Fibroblast of the aortic adventitia (primary cell): ENCODE data around the gene CAP2. TPM values are rescaled to one million over a fixed set of nuclear protein-coding genes. Genes with fewer than 3 reads are reported as not detected.

ENCODE experiments used
- DNase-seq: peaks from one replicate; pipeline ENCODE4 v3.0.0-alpha.2; 2010; ENCODE audit warnings: low read depth
- H3K4me3 ChIP-seq: 2 replicates; pipeline ENCODE4 v1.5.1; 2011; ENCODE audit warnings: low read depth, mild to moderate bottlenecking, control low read depth, low read length, moderate library complexity
- total RNA-seq: library from RNA; depleted of rRNA; stranded (reverse); fragments of >200 nt; gene quantifications from 2 replicates; pipeline ENCODE4 v1.2.3, GENCODE V29; 2012; ENCODE audit warnings: low replicate concordance
- TF ChIP-seq, protein P1 (sequence below): IDR thresholded peaks from 2 replicates; pipeline ENCODE4 v1.5.1; 2011; ENCODE audit warnings: mild to moderate bottlenecking, low read length, control low read depth, inconsistent platforms; ENCODE audit not compliant: insufficient read depth

The CAP2 gene
- total RNA-seq, 1 donor: 8.7 TPM

DNA sequence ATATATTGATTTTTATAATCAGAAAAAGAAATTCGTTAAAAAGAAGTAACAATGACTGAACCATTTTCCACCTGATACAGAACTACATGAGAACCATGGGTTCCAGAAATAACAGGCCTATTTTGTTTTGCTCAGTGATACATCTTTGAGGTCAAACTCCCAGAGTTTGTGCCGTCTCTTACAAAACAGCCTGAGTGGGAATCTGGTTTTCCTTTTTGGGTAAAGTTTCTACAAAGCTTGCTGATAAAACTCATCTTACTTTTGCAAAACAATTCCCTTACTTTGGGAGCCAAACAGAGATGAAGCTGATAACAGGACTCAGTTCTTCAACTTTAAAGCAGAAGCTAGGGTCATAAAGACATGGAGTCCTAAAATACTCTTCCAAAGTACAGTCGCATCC, 108.0 kb downstream of the CAP2 start:
- no peak for DNase-seq
- TF ChIP-seq, protein P1, sequence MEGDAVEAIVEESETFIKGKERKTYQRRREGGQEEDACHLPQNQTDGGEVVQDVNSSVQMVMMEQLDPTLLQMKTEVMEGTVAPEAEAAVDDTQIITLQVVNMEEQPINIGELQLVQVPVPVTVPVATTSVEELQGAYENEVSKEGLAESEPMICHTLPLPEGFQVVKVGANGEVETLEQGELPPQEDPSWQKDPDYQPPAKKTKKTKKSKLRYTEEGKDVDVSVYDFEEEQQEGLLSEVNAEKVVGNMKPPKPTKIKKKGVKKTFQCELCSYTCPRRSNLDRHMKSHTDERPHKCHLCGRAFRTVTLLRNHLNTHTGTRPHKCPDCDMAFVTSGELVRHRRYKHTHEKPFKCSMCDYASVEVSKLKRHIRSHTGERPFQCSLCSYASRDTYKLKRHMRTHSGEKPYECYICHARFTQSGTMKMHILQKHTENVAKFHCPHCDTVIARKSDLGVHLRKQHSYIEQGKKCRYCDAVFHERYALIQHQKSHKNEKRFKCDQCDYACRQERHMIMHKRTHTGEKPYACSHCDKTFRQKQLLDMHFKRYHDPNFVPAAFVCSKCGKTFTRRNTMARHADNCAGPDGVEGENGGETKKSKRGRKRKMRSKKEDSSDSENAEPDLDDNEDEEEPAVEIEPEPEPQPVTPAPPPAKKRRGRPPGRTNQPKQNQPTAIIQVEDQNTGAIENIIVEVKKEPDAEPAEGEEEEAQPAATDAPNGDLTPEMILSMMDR: no peak
- no peak overlapping the region for H3K4me3 ChIP-seq

DNA sequence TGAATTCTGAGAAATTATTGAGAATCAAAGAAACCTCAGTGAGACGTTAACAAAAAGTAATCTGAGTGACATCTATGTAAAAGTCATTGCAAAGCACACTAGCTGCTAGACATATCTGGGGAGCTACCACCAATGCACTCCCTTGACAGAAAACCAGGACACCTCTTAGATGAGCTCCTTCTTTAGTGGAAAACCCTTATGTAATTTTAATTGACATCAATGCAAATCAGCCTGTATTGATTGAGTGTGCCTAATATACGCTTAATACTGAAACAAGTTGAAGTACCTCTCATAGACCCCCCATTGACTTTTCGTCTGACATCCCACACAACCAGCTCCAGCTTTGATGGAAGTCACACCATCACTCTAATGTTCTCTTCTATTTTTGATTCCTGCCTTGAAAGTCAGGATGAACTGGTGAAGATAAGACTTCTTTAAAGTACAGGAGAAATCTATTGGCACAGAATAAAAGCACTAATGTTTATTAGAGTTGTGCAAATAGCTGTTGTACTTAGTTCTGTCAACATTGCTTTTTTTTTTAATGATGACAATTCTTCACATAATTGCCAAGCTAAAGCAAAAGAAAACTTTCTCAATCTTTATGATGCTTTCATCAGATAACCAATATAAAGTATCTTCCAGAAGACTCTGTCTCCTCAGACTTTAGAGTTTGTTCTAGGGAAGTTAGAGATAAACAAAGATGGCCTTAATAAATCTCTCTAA, 108.7 kb downstream of the CAP2 start:
- DNase-seq: no peak
- TF ChIP-seq, protein P1: no peak
- no peak overlapping the region for H3K4me3 ChIP-seq

DNA sequence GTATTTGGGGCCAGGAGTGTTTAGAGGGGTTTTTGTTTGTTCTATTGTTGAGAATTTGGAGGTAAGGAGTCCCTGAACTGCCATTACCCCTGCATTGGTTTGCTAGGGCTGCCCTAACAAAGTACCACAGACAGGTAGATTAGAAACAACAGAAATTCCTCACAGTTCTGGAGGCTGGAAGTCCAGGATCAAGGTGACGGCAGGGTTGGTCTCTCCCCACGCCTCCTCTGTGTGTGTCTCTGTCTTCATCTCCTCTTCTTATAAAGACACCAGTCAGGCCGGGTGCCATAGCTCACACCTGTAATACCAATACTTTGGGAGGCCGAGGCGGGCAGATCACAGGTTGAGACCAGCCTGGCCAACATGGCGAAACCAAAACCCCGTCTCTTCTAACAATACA, 109.7 kb downstream of the CAP2 start:
- TF ChIP-seq, protein P1: no peak
- DNase-seq: no peak
- no peak overlapping the region for H3K4me3 ChIP-seq

DNA sequence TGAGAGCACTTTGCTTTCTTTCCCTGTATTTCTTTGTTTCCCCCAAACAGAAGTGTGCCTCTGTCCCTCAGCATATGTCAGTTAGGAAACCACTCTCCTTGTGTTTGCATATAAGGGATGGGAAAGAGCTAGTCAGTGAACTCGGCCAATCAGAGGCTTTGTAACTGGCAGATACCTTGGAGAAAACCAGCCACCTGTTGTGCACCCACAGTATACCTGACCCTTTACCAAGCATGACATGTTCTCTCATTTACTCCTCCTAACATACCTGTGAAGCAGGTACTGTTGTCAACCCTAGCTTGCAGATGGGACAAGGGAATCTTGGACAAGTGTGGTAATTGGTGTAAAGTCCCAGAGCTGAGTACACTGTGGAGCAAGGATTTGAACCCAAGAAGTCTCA, 110.6 kb downstream of the CAP2 start:
- no peak for DNase-seq
- TF ChIP-seq, protein P1: no peak
- no peak overlapping the region for H3K4me3 ChIP-seq

DNA sequence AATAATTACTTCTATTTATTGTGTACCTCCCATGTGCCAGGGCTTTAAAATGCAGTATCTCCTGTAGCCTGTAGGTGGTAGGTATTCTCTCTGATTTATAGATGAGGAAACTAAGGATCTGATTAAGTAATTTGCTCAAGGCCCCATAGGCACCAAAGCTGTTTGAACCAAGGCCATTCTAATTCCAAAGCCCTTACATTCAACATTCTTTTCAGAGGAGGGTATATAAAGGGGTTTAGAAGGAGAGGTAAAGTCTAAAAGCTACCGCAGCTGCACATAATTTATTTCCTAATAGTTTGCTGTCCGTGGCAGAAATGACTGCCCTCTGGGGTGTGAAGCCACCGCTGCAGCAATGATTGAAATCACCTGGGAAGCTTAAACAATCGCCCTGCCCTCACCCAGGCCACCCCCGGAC, 111.7 kb downstream of the CAP2 start:
- peak; percentile 5 for DNase-seq
- TF ChIP-seq, protein P1: peak; percentile 26
- H3K4me3 ChIP-seq: no peak overlapping the region

DNA sequence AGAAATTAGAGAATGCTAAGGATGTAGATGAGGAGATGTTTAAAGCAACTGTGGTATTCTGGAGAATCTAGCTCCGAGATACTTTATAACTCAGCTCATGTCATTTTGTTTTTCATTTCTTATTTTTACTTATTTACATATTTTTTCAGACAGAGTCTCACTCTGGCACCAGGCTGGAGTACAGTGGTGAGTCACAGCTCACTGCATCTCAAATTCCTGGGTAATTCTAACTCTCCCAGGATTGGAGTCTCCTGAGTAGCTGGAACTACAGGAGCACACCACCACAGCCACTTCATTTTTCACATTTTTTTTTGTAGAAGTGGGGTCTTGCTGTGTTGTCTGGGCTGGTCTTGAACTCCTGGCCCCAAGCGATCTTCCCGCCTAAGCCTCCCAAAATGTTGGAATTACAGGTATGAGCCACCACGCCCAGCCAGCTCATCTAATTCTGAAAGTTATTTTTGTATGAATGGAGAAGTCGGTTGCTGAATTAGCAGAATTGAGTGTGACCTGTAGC, 112.4 kb downstream of the CAP2 start:
- TF ChIP-seq, protein P1: no peak
- no peak overlapping the region for H3K4me3 ChIP-seq
- no peak for DNase-seq

DNA sequence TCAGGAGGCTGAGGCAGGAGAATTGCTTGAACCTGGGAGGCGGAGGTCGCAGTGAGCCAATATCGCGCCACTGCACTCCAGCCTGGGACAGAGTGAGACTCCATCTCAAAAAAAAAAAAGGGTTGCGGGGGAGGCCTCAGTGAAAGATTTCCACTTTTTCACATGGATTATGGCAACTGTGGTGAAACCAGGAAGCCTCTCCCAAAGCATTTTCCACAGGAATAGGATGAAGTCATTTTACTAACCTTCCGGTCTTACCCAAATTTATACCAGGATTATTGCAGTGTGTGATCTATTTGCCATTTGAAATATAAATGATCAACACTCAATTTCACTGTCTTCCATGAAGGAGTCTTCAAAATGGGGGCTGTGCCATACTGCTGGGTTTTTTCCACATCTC, 113.1 kb downstream of the CAP2 start:
- H3K4me3 ChIP-seq: no peak overlapping the region
- TF ChIP-seq, protein P1: no peak
- no peak for DNase-seq
